IPS-20b (cell line): Measurements from ENCODE around the gene PEAR1.
"Not testable (repeated sequence)": the region's sequence is repeated elsewhere in the genome, so short reads cannot be mapped to it uniquely, and the experiment has no call there.

Source experiments
- H3K27ac ChIP-seq: one replicate; pipeline ENCODE4 v1.5.1; 2013; ENCODE audit warnings: low read length
- H3K27me3 ChIP-seq: 2 replicates; pipeline ENCODE4 v1.6.1; 2013; ENCODE audit warnings: mild to moderate bottlenecking, low read length, inconsistent platforms; ENCODE audit not compliant: insufficient read depth
- H3K36me3 ChIP-seq: 2 replicates; pipeline ENCODE4 v1.6.1; 2013; ENCODE audit warnings: low read depth, mild to moderate bottlenecking, inconsistent platforms, low read length, moderate library complexity; ENCODE audit not compliant: insufficient read depth
- H3K4me1 ChIP-seq: 2 replicates; pipeline ENCODE4 v1.6.1; 2013; ENCODE audit warnings: mild to moderate bottlenecking, control low read depth, inconsistent platforms, low read length, moderate library complexity; ENCODE audit not compliant: insufficient read depth
- H3K4me3 ChIP-seq: 2 replicates; pipeline ENCODE4 v1.5.1; 2013; ENCODE audit warnings: mild to moderate bottlenecking, low read length, inconsistent platforms
- H3K9ac ChIP-seq: 2 replicates; pipeline ENCODE4 v1.6.1; 2013; ENCODE audit warnings: low read depth, mild to moderate bottlenecking, inconsistent platforms, low read length, moderate library complexity
- H3K9me3 ChIP-seq: 2 replicates; pipeline ENCODE4 v1.6.1; 2013; ENCODE audit warnings: mild to moderate bottlenecking, low read depth, low read length, inconsistent platforms; ENCODE audit not compliant: insufficient read depth

Gene PEAR1

DNA sequence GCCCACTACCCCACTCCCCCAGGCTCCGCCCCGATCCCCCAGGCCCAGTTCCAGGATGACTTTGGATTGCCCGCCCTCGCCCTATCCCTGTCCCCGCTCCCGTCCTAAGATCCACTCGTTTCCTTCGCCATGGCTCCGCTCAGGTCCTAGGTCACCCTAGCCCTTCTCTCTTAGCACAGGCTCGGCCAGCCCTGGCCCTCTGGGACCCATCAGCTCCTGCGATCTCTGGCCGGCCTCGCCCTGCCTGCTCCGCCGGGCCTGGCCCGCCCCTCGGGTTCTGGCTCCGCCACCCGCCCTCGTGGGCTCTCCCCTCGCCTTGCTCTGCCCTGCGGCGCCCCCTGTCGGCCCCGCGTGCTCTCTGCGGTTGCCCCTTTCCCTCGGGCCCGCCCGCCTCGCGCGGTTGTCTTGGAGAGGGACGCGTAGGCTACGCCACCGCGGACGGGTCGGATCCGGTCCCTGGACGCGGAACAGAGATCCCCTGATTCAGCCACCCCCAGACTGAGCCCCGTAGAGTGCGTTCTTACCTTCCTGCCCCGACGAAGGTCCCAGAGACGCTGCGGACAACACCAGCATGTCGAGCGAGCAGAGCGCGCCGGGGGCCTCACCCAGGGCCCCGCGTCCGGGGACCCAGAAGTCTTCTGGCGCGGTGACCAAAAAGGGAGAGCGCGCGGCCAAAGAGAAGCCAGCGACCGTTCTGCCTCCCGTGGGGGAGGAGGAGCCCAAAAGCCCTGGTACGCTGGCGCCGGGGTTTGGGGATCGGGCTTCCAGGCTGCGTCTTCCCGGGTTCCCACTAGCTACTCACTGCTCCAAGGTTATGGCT lies 26.9 kb downstream of the PEAR1 start, which contains the start of gene LRRC71:
TSS of gene LRRC71 (plus strand) at position 400 of the 820 bp plus-strand sequence. CDS start at position 572, 172 bp downstream.
- no peak within 1 kb of the TSS for H3K9ac ChIP-seq
- no peaks in the 10 kb centered on the region; the same call in 1 of the 2 replicates for H3K9me3 ChIP-seq
- H3K4me1 ChIP-seq: peaks cover 4% of the 10 kb centered on the region; the same call in 1 of the 2 replicates
- no peaks in the 10 kb centered on the region for H3K36me3 ChIP-seq
- H3K27me3 ChIP-seq: peaks cover 86% of the 10 kb centered on the region
- H3K27ac ChIP-seq: no peak within 1 kb of the TSS
- peak within 1 kb of the TSS; percentile 68; the same call in 1 of the 2 replicates for H3K4me3 ChIP-seq

DNA sequence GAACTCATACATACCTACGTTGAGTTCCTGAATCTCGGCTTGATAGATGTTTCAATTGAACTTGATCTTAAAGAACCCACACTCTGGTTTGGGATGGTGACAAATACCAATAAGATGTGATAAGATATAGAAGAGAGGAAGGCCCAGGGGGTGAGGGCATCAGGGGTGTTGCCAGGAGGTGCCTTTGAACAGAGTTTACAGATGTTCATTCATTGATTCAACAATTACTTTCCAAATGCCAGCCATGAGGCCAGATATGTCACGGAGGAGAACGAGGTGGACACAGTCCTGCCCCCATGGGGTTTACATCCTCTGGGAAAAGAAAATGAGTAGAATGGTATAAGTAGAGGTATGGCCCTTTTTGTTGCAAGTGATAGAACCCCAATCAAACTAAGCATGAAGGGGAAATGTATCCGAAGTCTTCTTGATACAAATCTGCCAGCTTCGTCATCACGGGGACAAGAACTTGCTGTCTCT lies 27.6 kb downstream of the PEAR1 start:
- Histone ChIP-seq H3K27ac (no peak overlapping the region), H3K36me3 (no peaks in the 10 kb centered on the region), H3K4me3 (peak overlapping the region; percentile 68; the same call in 1 of the 2 replicates), H3K9ac (no peak overlapping the region), H3K4me1 (peaks cover 4% of the 10 kb centered on the region; the same call in 1 of the 2 replicates), H3K27me3 (peaks cover 88% of the 10 kb centered on the region), H3K9me3 (no peaks in the 10 kb centered on the region; the same call in 1 of the 2 replicates)

DNA sequence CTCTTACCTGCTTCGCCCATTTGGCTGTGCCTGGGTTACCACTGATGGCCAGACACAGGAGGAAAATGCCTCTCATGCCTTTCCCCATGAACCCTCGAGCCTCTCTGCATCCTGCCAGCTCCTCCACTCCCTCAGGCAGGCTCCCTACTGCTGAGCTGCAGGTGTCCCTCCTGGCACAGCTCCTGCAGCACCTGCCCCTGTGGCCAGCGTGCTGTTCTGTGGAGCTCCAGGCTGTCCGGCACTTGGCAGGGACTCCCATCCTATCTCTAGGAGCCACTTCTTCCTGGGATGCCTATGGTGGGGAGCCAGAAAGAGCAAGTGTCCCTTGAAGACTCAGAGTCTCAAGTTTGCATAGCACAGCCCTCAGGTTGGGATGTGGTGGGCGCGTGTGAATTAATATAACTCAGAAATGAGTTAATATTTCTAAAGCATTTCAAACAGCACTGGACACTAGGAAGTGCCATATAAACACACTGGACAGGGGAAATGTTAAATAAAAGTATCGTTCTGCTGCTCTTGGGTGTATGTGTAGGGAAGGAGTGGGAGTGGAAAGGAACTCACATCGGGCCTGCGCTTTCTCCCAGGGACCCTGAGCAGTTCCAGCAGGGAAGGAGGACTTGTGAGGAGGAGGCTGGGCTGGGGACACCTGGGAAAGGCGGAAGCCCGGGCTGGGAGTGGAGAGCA lies 29.6 kb downstream of the PEAR1 start:
- no peak overlapping the region for H3K27ac ChIP-seq
- peak overlapping the region; percentile 64 for H3K4me3 ChIP-seq
- no peaks in the 10 kb centered on the region for H3K36me3 ChIP-seq
- H3K27me3 ChIP-seq: peaks cover 100% of the 10 kb centered on the region
- no peaks in the 10 kb centered on the region; the same call in 1 of the 2 replicates for H3K9me3 ChIP-seq
- no peak overlapping the region for H3K9ac ChIP-seq
- peaks cover 4% of the 10 kb centered on the region; the same call in 1 of the 2 replicates for H3K4me1 ChIP-seq

DNA sequence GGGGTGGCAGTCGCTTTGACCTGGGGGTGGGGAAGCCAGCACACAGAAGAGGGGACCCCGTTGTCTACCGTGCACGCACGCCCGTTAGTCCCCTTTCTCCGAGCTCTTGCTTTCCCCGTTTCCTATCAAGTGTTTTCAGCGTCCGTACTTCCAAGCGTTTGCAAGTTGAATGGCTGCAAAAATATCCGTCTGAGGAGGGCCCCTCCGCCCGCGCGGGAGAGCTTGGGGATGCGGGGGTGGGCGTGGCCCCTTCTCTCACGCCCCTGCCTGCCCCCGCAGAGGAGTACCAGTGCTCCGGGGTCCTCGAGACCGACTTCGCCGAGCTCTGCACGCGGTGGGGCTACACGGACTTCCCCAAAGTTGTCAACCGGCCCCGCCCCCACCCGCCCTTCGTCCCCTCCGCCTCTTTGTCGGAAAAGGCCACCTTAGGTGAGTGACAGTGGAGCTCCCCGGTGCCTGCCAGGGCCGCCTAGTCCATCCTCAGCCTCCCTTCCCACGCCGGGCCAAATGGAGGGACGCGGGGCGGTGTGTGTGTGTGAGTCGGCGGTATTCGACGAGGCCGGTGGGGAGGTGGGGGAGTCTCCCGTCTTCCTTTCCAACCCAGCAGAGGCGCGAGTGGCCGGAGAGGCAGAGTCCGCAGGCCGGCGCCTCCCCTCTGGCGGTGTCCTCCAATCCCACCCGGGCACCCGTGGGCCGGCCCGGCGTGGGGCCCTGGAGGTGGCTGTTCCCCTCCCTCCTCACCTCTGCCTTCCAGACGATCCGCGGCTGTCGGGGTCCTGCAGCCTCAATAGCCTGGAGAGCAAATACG lies 30.4 kb downstream of the PEAR1 start:
- Histone ChIP-seq H3K4me1 (peaks cover 4% of the 10 kb centered on the region; the same call in 1 of the 2 replicates), H3K9me3 (no peaks in the 10 kb centered on the region; the same call in 1 of the 2 replicates), H3K27me3 (peaks cover 100% of the 10 kb centered on the region), H3K27ac (no peak overlapping the region), H3K9ac (no peak overlapping the region), H3K36me3 (no peaks in the 10 kb centered on the region), H3K4me3 (peak overlapping the region; percentile 64)

DNA sequence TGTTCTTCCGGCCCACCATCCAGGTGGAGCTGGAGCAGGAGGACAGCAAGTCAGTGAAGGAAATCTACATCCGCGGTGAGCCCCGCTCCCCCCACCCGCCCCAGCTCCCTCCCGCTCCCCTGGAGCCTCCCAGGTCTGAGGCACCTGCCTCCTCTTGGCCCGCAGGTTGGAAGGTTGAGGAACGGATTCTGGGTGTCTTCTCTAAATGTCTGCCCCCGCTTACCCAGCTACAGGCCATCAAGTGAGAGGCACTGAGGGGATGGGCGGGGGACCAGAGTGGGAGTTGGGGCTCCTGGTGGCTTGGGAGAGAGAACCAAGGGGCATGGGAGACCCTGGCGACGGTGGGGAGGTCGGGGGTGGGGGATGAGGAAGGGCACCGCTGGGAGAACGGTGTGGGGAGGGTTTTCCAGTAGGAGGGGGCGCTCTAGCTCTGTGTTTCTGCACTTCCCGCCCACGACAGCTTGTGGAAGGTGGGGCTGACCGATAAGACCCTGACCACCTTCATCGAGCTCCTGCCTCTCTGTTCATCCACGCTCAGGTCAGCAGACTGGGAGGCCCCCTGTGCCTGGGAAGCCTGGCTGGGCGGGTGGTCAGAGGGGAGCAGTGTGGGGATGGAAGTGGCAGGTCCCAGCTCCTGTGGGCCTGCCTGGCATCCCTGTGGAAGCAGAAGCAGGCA lies 31.1 kb downstream of the PEAR1 start:
- peak overlapping the region; percentile 64; the same call in 1 of the 2 replicates for H3K4me3 ChIP-seq
- peaks cover 100% of the 10 kb centered on the region for H3K27me3 ChIP-seq

DNA sequence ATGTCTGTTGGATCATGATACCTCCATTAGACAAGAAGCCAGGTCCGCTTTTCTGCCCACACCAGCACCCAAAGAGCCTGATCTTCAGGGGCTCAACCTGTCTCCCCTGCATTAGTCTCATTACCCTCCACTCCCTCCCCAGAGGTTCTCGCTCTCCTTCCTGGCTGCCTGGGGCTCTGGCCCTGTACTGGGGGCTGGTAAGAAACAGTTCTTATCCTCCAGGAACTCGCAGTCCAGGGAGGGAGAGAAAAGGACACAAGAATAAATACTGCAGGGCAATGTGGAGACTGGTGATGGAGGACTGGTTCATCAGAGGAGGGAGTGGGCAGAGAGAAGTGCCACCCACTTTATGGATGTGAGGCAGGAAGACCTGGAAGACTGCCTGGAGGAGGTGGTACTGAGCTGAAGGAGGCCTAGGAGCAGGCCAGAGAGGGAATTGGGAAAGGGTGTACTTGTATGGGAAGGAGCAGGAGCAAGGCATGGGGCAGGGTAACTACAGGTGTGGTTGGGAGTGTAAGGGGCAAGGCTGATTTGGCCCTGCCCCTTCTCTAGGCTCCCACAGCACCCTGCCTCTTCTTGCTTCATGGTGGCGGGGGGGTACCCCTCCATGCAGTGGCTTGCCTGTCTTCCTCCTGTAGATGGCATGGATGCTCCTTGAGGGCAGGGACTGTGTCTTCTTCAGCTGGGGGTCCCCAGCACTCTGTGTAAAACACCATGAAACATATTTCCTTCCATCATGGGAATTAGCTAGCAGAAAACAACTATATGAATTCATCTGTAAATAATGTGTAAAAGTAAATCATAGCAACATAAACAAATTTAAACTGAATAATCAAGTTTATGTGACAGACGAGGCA lies 31.9 kb downstream of the PEAR1 start:
- Histone ChIP-seq H3K36me3 (no peaks in the 10 kb centered on the region), H3K27me3 (peaks cover 97% of the 10 kb centered on the region), H3K27ac (no peak overlapping the region), H3K4me1 (peaks cover 4% of the 10 kb centered on the region; the same call in 1 of the 2 replicates), H3K4me3 (no peak overlapping the region), H3K9me3 (no peaks in the 10 kb centered on the region; the same call in 1 of the 2 replicates), H3K9ac (no peak overlapping the region)

More for the DNA sequence above, 31.1 kb downstream of the PEAR1 start:
- Histone ChIP-seq H3K9me3 (no peaks in the 10 kb centered on the region; the same call in 1 of the 2 replicates), H3K27ac (no peak overlapping the region), H3K36me3 (no peaks in the 10 kb centered on the region), H3K9ac (no peak overlapping the region), H3K4me1 (peaks cover 4% of the 10 kb centered on the region; the same call in 1 of the 2 replicates)

DNA sequence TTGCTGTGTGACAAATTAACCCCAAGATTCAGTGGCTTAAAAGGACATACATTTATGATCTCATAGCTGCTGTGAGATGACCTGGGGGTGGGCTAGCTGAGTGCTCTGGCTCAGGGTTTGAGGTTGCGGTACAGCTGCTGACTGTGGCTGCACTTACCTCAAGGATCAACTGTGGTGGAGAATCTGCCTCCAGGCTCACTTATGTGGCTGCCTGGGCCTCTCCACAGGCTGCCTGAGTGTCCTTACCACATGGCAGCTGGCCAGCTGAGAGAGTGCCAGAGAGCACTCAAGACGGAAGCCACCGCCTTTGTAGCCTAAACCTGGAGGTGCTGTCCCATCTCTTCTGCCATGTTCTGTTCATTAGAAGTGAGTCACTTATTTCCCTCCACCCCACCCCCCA lies 32.7 kb downstream of the PEAR1 start:
- no peaks in the 10 kb centered on the region for H3K36me3 ChIP-seq
- no peak overlapping the region for H3K9ac ChIP-seq
- H3K9me3 ChIP-seq: no peaks in the 10 kb centered on the region; the same call in 1 of the 2 replicates
- peaks cover 97% of the 10 kb centered on the region for H3K27me3 ChIP-seq
- no peak overlapping the region for H3K27ac ChIP-seq
- H3K4me1 ChIP-seq: peaks cover 4% of the 10 kb centered on the region; the same call in 1 of the 2 replicates
- no peak overlapping the region for H3K4me3 ChIP-seq

DNA sequence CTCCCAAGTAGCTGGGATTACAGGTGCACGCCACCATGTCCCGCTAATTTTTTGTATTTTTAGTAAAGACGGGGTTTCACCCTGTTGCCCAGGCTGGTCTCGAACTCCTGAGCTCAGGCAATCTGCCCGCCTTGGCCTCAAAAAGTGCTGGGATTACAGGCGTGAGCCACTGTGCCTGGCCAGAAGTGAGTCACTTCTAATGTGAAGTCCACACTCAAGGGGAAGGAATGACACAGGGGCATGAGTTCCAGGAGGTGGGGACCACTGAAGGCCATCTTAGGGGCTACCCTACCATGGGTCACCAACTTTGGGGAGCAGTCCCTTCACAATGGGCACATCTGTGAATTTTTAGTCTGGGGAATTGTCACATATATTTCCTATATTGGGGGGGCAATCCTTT lies 33.2 kb downstream of the PEAR1 start:
- H3K4me3 ChIP-seq, H3K9me3 ChIP-seq, H3K9ac ChIP-seq, H3K27ac ChIP-seq, H3K36me3 ChIP-seq, H3K4me1 ChIP-seq: not testable (repeated sequence)
- H3K27me3 ChIP-seq: peaks cover 96% of the 10 kb centered on the region

DNA sequence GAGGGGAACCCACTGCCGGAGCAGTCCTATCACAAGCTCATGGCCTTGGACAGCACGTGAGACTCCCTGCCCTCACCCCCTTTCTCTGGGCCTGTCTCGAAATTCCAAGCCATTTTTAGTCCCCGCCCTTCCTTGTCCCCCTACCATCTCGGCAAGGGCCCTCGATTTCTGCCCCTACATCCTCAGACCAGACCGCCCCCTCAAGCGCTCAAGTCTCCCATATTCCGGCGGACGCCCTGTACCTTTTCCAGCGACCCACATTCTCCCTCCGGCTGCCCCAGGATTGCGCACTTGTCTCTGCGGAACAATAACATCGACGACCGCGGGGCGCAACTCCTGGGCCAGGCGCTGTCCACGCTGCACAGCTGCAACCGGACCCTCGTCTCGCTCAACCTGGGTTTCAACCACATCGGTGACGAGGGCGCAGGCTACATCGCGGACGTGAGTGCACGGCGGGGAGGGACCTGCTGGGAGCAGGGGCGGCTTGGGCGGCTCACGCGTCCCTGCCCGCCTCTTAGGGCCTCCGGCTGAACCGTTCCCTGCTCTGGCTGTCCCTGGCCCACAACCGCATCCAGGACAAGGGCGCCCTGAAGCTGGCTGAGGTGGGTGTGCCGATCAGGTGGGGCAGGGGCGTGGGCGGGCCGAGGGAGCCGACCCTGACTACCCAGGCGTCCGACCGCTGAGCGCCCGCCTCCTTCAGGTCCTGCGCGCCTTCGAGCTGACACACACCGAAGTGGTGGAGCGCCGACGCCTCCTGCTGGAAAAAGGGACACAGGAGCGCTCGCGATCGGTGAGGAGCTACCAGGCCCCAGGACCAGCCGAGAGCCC lies 33.9 kb downstream of the PEAR1 start:
- Histone ChIP-seq H3K27ac (no peak overlapping the region), H3K4me3 (peak overlapping the region; percentile 71; the same call in 1 of the 2 replicates), H3K9ac (0 out of 2 replicates have a peak overlapping the region, but pooled peaks have one; percentile 21), H3K36me3 (no peaks in the 10 kb centered on the region), H3K27me3 (peaks cover 89% of the 10 kb centered on the region), H3K9me3 (no peaks in the 10 kb centered on the region; the same call in 1 of the 2 replicates), H3K4me1 (peaks cover 4% of the 10 kb centered on the region; the same call in 1 of the 2 replicates)
